Measurements from ENCODE around the gene FAHD1.

Gene FAHD1

GRCh38 chr16:1786242-1787055 lies 40.6 kb upstream of the FAHD1 start:
- Histone ChIP-seq H3K9ac (no peak overlapping the region), H3K27ac (no peak overlapping the region), H2AFZ (ENCODE audit: low read depth) (no peak overlapping the region), H3K4me1 (ENCODE audit: low read depth, poor library complexity, severe bottlenecking) (peaks cover 7% of the 10 kb centered on the region), H4K20me1 (ENCODE audit: insufficient read depth) (no peaks in the 10 kb centered on the region), H3K4me3 (IDR thresholded peaks at IDR 0.05; ENCODE audit: insufficient read depth, low read depth, low read length) (no peak overlapping the region), H3K27me3 (ENCODE audit: insufficient read depth, low read depth) (no peaks in the 10 kb centered on the region), H3K79me2 (ENCODE audit: insufficient read depth, low read depth) (peaks cover 35% of the 10 kb centered on the region), H3K4me2 (no peak overlapping the region), H3K36me3 (ENCODE audit: insufficient read depth) (no peaks in the 10 kb centered on the region)
- TF ChIP-seq CTCF (conservative IDR thresholded peaks at IDR 0.05; ENCODE audit: low read depth, low read length): no peak

- Histone ChIP-seq H3K36me3 (ENCODE audit: insufficient read depth) (no peaks in the 10 kb centered on the region), H4K20me1 (ENCODE audit: insufficient read depth) (no peaks in the 10 kb centered on the region), H3K27me3 (ENCODE audit: insufficient read depth, low read depth) (no peaks in the 10 kb centered on the region), H2AFZ (ENCODE audit: low read depth) (no peak overlapping the region), H3K79me2 (ENCODE audit: insufficient read depth, low read depth) (peaks cover 35% of the 10 kb centered on the region), H3K4me2 (no peak overlapping the region), H3K27ac (no peak overlapping the region), H3K4me3 (IDR thresholded peaks at IDR 0.05; ENCODE audit: insufficient read depth, low read depth, low read length) (no peak overlapping the region), H3K4me1 (ENCODE audit: low read depth, poor library complexity, severe bottlenecking) (peaks cover 7% of the 10 kb centered on the region), H3K9ac (no peak overlapping the region)
- TF ChIP-seq CTCF (conservative IDR thresholded peaks at IDR 0.05; ENCODE audit: low read depth, low read length): no peak
These were observed 40.0 kb upstream of the FAHD1 start for GRCh38 chr16:1787056-1787321.

- no peak for TF ChIP-seq CTCF (conservative IDR thresholded peaks at IDR 0.05; ENCODE audit: low read depth, low read length)
- Histone ChIP-seq H4K20me1 (ENCODE audit: insufficient read depth) (no peaks in the 10 kb centered on the region), H3K27ac (no peak overlapping the region), H2AFZ (ENCODE audit: low read depth) (no peak overlapping the region), H3K79me2 (ENCODE audit: insufficient read depth, low read depth) (peaks cover 35% of the 10 kb centered on the region), H3K36me3 (ENCODE audit: insufficient read depth) (no peaks in the 10 kb centered on the region), H3K27me3 (ENCODE audit: insufficient read depth, low read depth) (no peaks in the 10 kb centered on the region), H3K4me3 (IDR thresholded peaks at IDR 0.05; ENCODE audit: insufficient read depth, low read depth, low read length) (no peak overlapping the region), H3K9ac (no peak overlapping the region), H3K4me2 (no peak overlapping the region), H3K4me1 (ENCODE audit: low read depth, poor library complexity, severe bottlenecking) (peaks cover 7% of the 10 kb centered on the region)
These were observed 39.5 kb upstream of the FAHD1 start for GRCh38 chr16:1787322-1788094.

- no peak overlapping the region for H2AFZ ChIP-seq (ENCODE audit: low read depth)
- H4K20me1 ChIP-seq (ENCODE audit: insufficient read depth): no peaks in the 10 kb centered on the region
- no peak overlapping the region for H3K4me2 ChIP-seq
- H3K36me3 ChIP-seq (ENCODE audit: insufficient read depth): no peaks in the 10 kb centered on the region
- no peaks in the 10 kb centered on the region for H3K27me3 ChIP-seq (ENCODE audit: insufficient read depth, low read depth)
- peaks cover 7% of the 10 kb centered on the region for H3K4me1 ChIP-seq (ENCODE audit: low read depth, poor library complexity, severe bottlenecking)
- H3K27ac ChIP-seq: no peak overlapping the region
- H3K4me3 ChIP-seq (IDR thresholded peaks at IDR 0.05; ENCODE audit: insufficient read depth, low read depth, low read length): no peak overlapping the region
- no peak for TF ChIP-seq CTCF (conservative IDR thresholded peaks at IDR 0.05; ENCODE audit: low read depth, low read length)
- H3K79me2 ChIP-seq (ENCODE audit: insufficient read depth, low read depth): peaks cover 32% of the 10 kb centered on the region
- no peak overlapping the region for H3K9ac ChIP-seq
These were observed 38.8 kb upstream of the FAHD1 start for GRCh38 chr16:1788095-1788707.

All from KMS-11 (cell line).